ENCODE data around the gene RNGTT.

GRCh38 chr6:88587150-88587520, 376.3 kb downstream of the RNGTT start:
- TF ChIP-seq EZH2 (IDR thresholded peaks at IDR 0.05; ENCODE audit: insufficient read depth, poor library complexity, severe bottlenecking) (no peak), EZH2phosphoT487 (IDR thresholded peaks at IDR 0.05; ENCODE audit: insufficient read depth, low read depth) (no peak)
